Heart left ventricle (tissue), 13 donors: ENCODE results near the gene HOXC10.

Experiments used
- CTCF ChIP-seq, 12 donors: fragments of 200-600 bp; sonication (generic) in 4 of 12; IDR thresholded peaks; one replicate each; pipeline versions ENCODE4 v1.5.0 to v1.8.0; 2018 to 2022; ENCODE audit warnings: antibody characterized with exemption in 12 of 12, mild to moderate bottlenecking in 5 of 12
- POLR2A ChIP-seq, 2 donors: fragments of 450-650 bp; IDR thresholded peaks; one replicate each; pipeline ENCODE4 v1.6.1; 2017; ENCODE audit warnings: antibody characterized with exemption in 2 of 2, mild to moderate bottlenecking in 2 of 2, moderate library complexity in 2 of 2
- donor health status: ischemic (EF 13 %, LVEDD 7.1; RV severe dilation, severe dysfunction).
- donor health status: DM: no; HTN: yes; CAD: no.
- donor health status: DM: no; HTN: no; CAD: no.
- donor health status: ischemic (EF 25% LVEDD 6.9; RV normal size, moderate dysfunction).
- donor health status: ischemic (EF 25% LVEDD 5.7; RV mildly dilated, moderate dysfunction).
- donor health status: ischemic (EF 35%, LVEDD 5.7; RV mildly dilated, moderate dysfunction).
- donor health status: nonischemic (EF 11% LVEDD 7.7; RV severe dilation, severe dysfunction).
- donor health status: DM: yes; HTN: yes; CAD: no.
- donor health status: PGD.
- donor health status: ischemic (EF 29% LVEDD 5.4; RV normal size, mild dysfunction).
- donor health status: nonischemic (EF 23%, LVEDD 6.1; RV moderate dilation, normal function).

DNA sequence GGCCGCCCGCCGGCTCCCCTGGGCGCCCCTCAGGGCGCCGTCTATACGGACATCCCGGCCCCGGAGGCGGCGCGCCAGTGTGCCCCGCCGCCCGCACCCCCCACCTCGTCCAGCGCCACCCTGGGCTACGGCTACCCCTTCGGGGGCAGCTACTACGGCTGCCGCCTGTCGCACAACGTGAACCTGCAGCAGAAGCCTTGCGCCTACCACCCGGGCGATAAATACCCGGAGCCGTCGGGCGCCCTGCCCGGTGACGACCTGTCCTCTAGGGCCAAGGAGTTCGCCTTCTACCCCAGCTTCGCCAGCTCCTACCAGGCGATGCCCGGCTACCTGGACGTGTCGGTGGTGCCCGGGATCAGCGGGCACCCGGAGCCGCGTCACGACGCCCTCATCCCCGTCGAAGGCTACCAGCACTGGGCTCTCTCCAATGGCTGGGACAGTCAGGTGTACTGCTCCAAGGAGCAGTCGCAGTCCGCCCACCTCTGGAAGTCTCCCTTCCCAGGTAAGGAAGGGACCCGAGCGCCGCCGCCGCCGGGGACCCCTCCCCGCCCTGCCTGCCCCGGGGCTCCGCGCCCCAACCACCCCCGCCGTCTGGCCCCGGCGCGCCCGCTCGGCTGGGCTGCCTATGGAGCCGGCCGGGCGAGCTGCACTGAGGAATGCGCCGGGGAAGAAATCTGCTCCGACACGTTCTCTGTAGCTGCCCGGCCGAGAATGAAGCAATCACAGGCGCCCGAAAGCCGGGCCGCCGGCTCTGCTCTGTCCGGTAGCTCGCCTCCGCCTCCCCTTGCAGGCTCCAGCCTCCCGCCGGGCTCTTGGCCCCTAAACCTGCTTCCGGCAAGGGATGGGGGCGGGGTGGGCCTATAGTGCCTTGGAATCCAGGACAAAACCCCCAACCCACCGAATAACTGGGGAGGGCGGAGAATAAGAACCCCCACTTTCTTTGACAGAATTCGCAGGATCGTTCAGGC lies 45.5 kb upstream of the HOXC10 start:
- TF ChIP-seq CTCF (IDR thresholded peaks at IDR 0.05) (no peak), POLR2A (IDR thresholded peaks at IDR 0.05) (no peak)
